Activated CD4-positive, alpha-beta T cell treated with anti-CD3 and anti-CD28 coated beads, Interleukin-2, amount 50 U/mL, for 48 hours (primary cell): Measurements from ENCODE around the gene MRGPRD.
A peak's percentile ranks its signal among the peaks of the same experiment; 100 is the strongest.
"Not testable (repeated sequence)": the region's sequence is repeated elsewhere in the genome, so short reads cannot be mapped to it uniquely, and the experiment has no call there.

Source experiments
- DNase-seq, 2 experiments: peaks; one replicate each; pipeline ENCODE4 v3.0.0-alpha.2; 2020

MRGPRD gene

GRCh38 chr11:68992743-68993255, 12.0 kb upstream of the MRGPRD start:
- DNase-seq, result no peak

GRCh38 chr11:68990995-68991780, 10.4 kb upstream of the MRGPRD start:
- DNase-seq, result no peak

- no peak for DNase-seq
Measured at GRCh38 chr11:68989936-68990606, 9.3 kb upstream of the MRGPRD start.

GRCh38 chr11:68988491-68988890, 7.7 kb upstream of the MRGPRD start:
- DNase-seq, result no peak

- no peak for DNase-seq
Measured at GRCh38 chr11:68987211-68987610, 6.4 kb upstream of the MRGPRD start.

- no peak for DNase-seq
Measured at GRCh38 chr11:68983801-68984200, 3.0 kb upstream of the MRGPRD start.

GRCh38 chr11:68982134-68982533, 1.3 kb upstream of the MRGPRD start:
- no peak for DNase-seq

- DNase-seq, result no peak
Measured at GRCh38 chr11:68979931-68980775, 633 bp downstream of the MRGPRD start.

GRCh38 chr11:68978931-68979594, 1.7 kb downstream of the MRGPRD start:
- DNase-seq, result no peak

GRCh38 chr11:68978626-68978930, 2.2 kb downstream of the MRGPRD start:
- DNase-seq, result no peak

- no peak for DNase-seq
Measured at GRCh38 chr11:68977781-68978625, 2.8 kb downstream of the MRGPRD start.

GRCh38 chr11:68976563-68976962, 4.2 kb downstream of the MRGPRD start:
- DNase-seq, result no peak

- no peak for DNase-seq
Measured at GRCh38 chr11:68976095-68976494, 4.7 kb downstream of the MRGPRD start.

- DNase-seq, result peak; percentile 12 to 19
Measured at GRCh38 chr11:68974421-68975194, 6.2 kb downstream of the MRGPRD start.

- not testable (repeated sequence) for DNase-seq
Measured at GRCh38 chr11:68973706-68974105, 7.1 kb downstream of the MRGPRD start.

- no peak for DNase-seq
Measured at GRCh38 chr11:68973219-68973618, 7.6 kb downstream of the MRGPRD start.

- no peak for DNase-seq
Measured at GRCh38 chr11:68970921-68971636, 9.7 kb downstream of the MRGPRD start.

- no peak for DNase-seq
Measured at GRCh38 chr11:68969386-68969785, 11.4 kb downstream of the MRGPRD start.

- DNase-seq, result no peak
Measured at GRCh38 chr11:68968306-68969250, 12.2 kb downstream of the MRGPRD start.
